Hepatocyte (in vitro differentiated cells): ENCODE data around the gene TMEM248. TPM values are rescaled to one million over a fixed set of nuclear protein-coding genes. Genes with fewer than 3 reads are reported as not detected.
A peak's percentile ranks its signal among the peaks of the same experiment; 100 is the strongest.

Experiments used
- DNase-seq: peaks from one replicate; pipeline ENCODE4 v3.0.0-alpha.2; 2016; ENCODE audit warnings: low spot score
- H2AFZ ChIP-seq: fragments of 200-600 bp; sonication (generic); 2 replicates; pipeline ENCODE4 v1.6.0; 2016; ENCODE audit warnings: antibody characterized with exemption, mild to moderate bottlenecking
- H3K27ac ChIP-seq: fragments of 200-600 bp; sonication (generic); 2 replicates; pipeline ENCODE4 v1.5.1; 2016; ENCODE audit warnings: mild to moderate bottlenecking
- H3K27me3 ChIP-seq: fragments of 200-600 bp; sonication (generic); 2 replicates; pipeline ENCODE4 v1.6.1; 2016
- H3K36me3 ChIP-seq: fragments of 200-600 bp; sonication (generic); replicated peaks from 2 replicates; pipeline ENCODE4 v1.5.1; 2016; ENCODE audit warnings: low read depth; ENCODE audit not compliant: insufficient read depth
- H3K4me1 ChIP-seq: fragments of 200-600 bp; sonication (generic); 2 replicates; pipeline ENCODE4 v1.5.1; 2016; ENCODE audit warnings: mild to moderate bottlenecking, moderate library complexity; ENCODE audit not compliant: insufficient read depth
- H3K4me2 ChIP-seq: fragments of 200-600 bp; sonication (generic); 2 replicates; pipeline ENCODE4 v1.6.0; 2016
- H3K4me3 ChIP-seq: fragments of 200-600 bp; sonication (generic); 2 replicates; pipeline ENCODE4 v1.5.1; 2016; ENCODE audit warnings: mild to moderate bottlenecking
- H3K79me2 ChIP-seq: fragments of 200-600 bp; sonication (generic); 2 replicates; pipeline ENCODE4 v1.6.0; 2017; ENCODE audit warnings: mild to moderate bottlenecking
- H3K9me2 ChIP-seq: fragments of 200-600 bp; sonication (generic); replicated peaks from 2 replicates; pipeline ENCODE4 v1.6.0; 2017; ENCODE audit warnings: mild to moderate bottlenecking; ENCODE audit not compliant: insufficient read depth
- H3K9me3 ChIP-seq: fragments of 200-600 bp; sonication (generic); 2 replicates; pipeline ENCODE4 v1.5.1; 2016; ENCODE audit warnings: low read depth, mild to moderate bottlenecking
- H4K20me1 ChIP-seq: fragments of 200-600 bp; sonication (generic); 2 replicates; pipeline ENCODE4 v1.6.0; 2016; ENCODE audit warnings: mild to moderate bottlenecking; ENCODE audit not compliant: insufficient read depth, poor library complexity, severe bottlenecking
- EZH2 ChIP-seq: fragments of 200-600 bp; sonication (generic); IDR thresholded peaks from 2 replicates; pipeline ENCODE4 v1.6.1; 2016; ENCODE audit warnings: antibody characterized with exemption, mild to moderate bottlenecking, borderline replicate concordance
- EZH2phosphoT487 ChIP-seq: fragments of 200-600 bp; sonication (generic); IDR thresholded peaks from one replicate; pipeline ENCODE4 v1.6.1; 2018; ENCODE audit warnings: antibody characterized with exemption, mild to moderate bottlenecking, low read depth, moderate library complexity; ENCODE audit not compliant: unreplicated experiment, severe bottlenecking
- WGBS: methylation state at CpG from one replicate; pipeline ENCODE4 v1.1.6; 2016; ENCODE audit warnings: low lambda C conversion rate; ENCODE audit errors: missing lambda C conversion rate; 5-methylcytosine and 5-hydroxymethylcytosine counted together
- polyA plus RNA-seq: library from polyadenylated mRNA; unstranded; fragments of >200 nt; fragmentation: Nextera tagmentation; extraction: Ambion mirVana; gene quantifications from 2 replicates; pipeline ENCODE4 v1.2.1, GENCODE V29; 2016
- total RNA-seq: library from RNA; depleted of rRNA; stranded (reverse); fragments of >200 nt; gene quantifications from 2 replicates; pipeline ENCODE4 v1.2.3, GENCODE V29; 2014
- TF ChIP-seq, protein P1 (sequence below): fragments of 200-600 bp; sonication (generic); IDR thresholded peaks from 2 replicates; pipeline ENCODE4 v1.5.1; 2016; ENCODE audit warnings: antibody characterized with exemption, mild to moderate bottlenecking; ENCODE audit not compliant: poor library complexity

The TMEM248 gene
- total and polyA plus RNA-seq, 2 experiments from 2014 or later, result 80.3 to 91.5 TPM

DNA sequence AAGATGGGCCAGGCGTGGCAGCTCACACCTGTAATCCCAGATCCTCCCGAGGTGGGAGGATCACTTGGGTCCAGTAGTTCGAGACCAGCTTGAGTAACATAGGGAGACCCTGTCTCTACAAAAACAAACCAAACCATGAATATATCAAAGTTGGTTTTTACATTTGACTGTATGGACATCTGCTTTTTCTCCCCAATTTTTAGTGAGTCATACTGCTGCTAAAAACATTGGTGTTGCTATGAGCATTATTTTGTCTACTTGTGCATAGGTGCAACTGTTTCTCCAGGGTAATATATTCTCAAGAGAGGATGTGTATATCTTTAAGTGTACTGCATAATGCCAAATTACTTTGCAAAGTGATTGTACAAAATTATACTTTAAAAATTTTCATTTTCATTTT, 769 bp upstream of the TMEM248 start:
- H3K27ac ChIP-seq, result no peak overlapping the region
- peaks cover 39% of the 10 kb centered on the region for H3K79me2 ChIP-seq
- H3K9me3 ChIP-seq, result no peaks in the 10 kb centered on the region
- WGBS, result 84% methylated on average over 3 of the region's 3 CpGs
- peak overlapping the region; percentile 70 for H3K4me2 ChIP-seq
- H3K4me1 ChIP-seq, result peaks cover 12% of the 10 kb centered on the region
- H2AFZ ChIP-seq, result peak overlapping the region; percentile 43
- no peaks in the 10 kb centered on the region for H3K36me3 ChIP-seq
- no peak for DNase-seq
- H3K27me3 ChIP-seq, result no peaks in the 10 kb centered on the region
- TF ChIP-seq EZH2phosphoT487 (no peak), EZH2 (no peak)
- TF ChIP-seq, protein P1, sequence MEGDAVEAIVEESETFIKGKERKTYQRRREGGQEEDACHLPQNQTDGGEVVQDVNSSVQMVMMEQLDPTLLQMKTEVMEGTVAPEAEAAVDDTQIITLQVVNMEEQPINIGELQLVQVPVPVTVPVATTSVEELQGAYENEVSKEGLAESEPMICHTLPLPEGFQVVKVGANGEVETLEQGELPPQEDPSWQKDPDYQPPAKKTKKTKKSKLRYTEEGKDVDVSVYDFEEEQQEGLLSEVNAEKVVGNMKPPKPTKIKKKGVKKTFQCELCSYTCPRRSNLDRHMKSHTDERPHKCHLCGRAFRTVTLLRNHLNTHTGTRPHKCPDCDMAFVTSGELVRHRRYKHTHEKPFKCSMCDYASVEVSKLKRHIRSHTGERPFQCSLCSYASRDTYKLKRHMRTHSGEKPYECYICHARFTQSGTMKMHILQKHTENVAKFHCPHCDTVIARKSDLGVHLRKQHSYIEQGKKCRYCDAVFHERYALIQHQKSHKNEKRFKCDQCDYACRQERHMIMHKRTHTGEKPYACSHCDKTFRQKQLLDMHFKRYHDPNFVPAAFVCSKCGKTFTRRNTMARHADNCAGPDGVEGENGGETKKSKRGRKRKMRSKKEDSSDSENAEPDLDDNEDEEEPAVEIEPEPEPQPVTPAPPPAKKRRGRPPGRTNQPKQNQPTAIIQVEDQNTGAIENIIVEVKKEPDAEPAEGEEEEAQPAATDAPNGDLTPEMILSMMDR, result no peak
- H3K4me3 ChIP-seq, result peak overlapping the region; percentile 26
- H4K20me1 ChIP-seq, result peaks cover 10% of the 10 kb centered on the region
- H3K9me2 ChIP-seq, result no peaks in the 10 kb centered on the region

DNA sequence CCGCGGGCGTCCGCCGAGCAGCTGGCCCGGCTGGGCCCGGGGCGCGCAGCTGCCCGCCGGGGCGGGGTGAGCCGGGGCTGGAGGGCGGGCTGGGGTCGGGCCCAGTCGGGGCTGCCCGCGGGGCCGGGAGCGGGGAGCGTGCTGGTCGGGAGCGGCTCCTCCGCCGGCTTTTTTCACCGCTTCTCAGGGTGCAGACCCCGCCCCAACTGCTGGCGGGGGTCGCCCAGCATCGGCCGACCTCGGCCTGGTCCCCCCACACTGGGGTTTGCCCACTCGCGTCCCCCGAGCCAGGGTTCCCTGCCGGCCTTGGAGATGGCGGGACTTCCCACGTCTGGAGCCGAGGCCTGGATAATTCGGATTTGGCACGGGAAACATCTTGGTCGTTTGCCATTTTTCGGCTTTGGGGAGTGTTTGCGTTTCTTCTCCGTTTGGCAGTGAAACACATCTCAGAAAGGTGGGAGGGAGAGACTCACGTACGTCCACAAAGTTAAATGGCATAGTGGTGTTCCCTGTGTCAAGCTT, 432 bp downstream of the TMEM248 start:
- peaks cover 51% of the 10 kb centered on the region for H3K79me2 ChIP-seq
- H3K4me2 ChIP-seq, result peak overlapping the region; percentile 81
- H3K9me2 ChIP-seq, result no peaks in the 10 kb centered on the region
- TF ChIP-seq EZH2phosphoT487 (no peak), EZH2 (no peak)
- TF ChIP-seq, protein P1, result no peak
- peak overlapping the region; percentile 55 for H2AFZ ChIP-seq
- WGBS, result under 1% methylated on average over 23 of the region's 47 CpGs
- no peaks in the 10 kb centered on the region for H3K27me3 ChIP-seq
- peaks cover 12% of the 10 kb centered on the region for H3K4me1 ChIP-seq
- no peaks in the 10 kb centered on the region for H3K36me3 ChIP-seq
- peak; percentile 46 for DNase-seq
- peak overlapping the region; percentile 73 for H3K27ac ChIP-seq
- no peaks in the 10 kb centered on the region for H3K9me3 ChIP-seq
- peaks cover 14% of the 10 kb centered on the region for H4K20me1 ChIP-seq
- H3K4me3 ChIP-seq, result peak overlapping the region; percentile 26

DNA sequence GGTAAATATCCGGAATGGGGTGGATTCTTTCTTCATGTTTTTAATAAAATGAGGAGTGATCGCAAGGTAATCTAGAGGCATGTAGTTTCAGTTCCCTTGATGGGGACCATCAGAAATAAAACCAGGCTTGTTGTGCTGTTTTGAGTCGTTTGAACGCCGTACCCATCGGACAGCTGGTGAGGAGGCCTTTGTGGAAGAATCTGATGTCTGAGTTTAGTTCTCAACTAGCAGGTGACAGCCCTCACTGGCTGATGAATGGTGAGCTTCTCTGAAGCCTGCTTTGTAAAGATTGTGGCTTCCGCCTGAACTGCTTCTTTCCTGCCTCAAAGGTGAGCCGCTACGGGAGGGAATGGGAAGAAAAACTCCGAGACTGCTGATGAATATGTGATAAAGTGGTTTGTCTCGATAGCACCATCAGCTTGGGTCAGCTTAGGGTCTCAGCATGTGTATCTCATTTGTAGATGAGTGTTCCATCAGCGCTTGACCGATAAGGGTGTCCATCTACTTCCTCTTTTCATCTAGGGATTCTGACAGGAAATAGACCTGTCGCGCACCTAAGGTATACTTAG, 977 bp downstream of the TMEM248 start:
- Histone ChIP-seq H3K4me1 (peaks cover 12% of the 10 kb centered on the region), H3K4me3 (peak overlapping the region; percentile 26), H3K79me2 (peaks cover 57% of the 10 kb centered on the region), H4K20me1 (peaks cover 19% of the 10 kb centered on the region), H3K9me2 (no peaks in the 10 kb centered on the region), H2AFZ (peak overlapping the region; percentile 55), H3K27ac (peak overlapping the region; percentile 73), H3K4me2 (peak overlapping the region; percentile 81), H3K9me3 (no peaks in the 10 kb centered on the region), H3K27me3 (no peaks in the 10 kb centered on the region), H3K36me3 (no peaks in the 10 kb centered on the region)
- DNase-seq, result peak; percentile 38
- TF ChIP-seq, protein P1, result no peak
- TF ChIP-seq EZH2phosphoT487 (no peak), EZH2 (no peak)
- WGBS, result 28% methylated on average over 15 of the region's 15 CpGs
